ENCODE data around the gene PNPLA7.

PNPLA7 gene

GRCh38 chr9:137465720-137466388, 84.3 kb downstream of the PNPLA7 start:
- no peak overlapping the region for H3K27ac ChIP-seq (ENCODE audit: insufficient read depth, low read depth, low read length, poor library complexity, severe bottlenecking)
- no peaks in the 10 kb centered on the region for H3K36me3 ChIP-seq (ENCODE audit: control insufficient read depth, insufficient read depth, low read length)
- H3K27me3 ChIP-seq (ENCODE audit: control insufficient read depth, insufficient read depth, low read length, poor library complexity, severe bottlenecking), result peaks cover 21% of the 10 kb centered on the region
- no peaks in the 10 kb centered on the region for H3K4me1 ChIP-seq (ENCODE audit: control insufficient read depth, insufficient read depth, low read length)
- no peak overlapping the region for H3K4me3 ChIP-seq (ENCODE audit: insufficient read depth, low read depth, low read length)
- H3K9me3 ChIP-seq (ENCODE audit: control insufficient read depth, low read length), result no peaks in the 10 kb centered on the region
- WGBS, 2 experiments, result 90 to 92% methylated on average over 23 of the region's 23 CpGs

- H3K9me3 ChIP-seq (ENCODE audit: control insufficient read depth, low read length), result no peaks in the 10 kb centered on the region
- 91 to 92% methylated on average over 23 of the region's 23 CpGs for WGBS, 2 experiments
- H3K36me3 ChIP-seq (ENCODE audit: control insufficient read depth, insufficient read depth, low read length), result no peaks in the 10 kb centered on the region
- H3K27ac ChIP-seq (ENCODE audit: insufficient read depth, low read depth, low read length, poor library complexity, severe bottlenecking), result no peak overlapping the region
- no peak overlapping the region for H3K4me3 ChIP-seq (ENCODE audit: insufficient read depth, low read depth, low read length)
- peaks cover 28% of the 10 kb centered on the region for H3K27me3 ChIP-seq (ENCODE audit: control insufficient read depth, insufficient read depth, low read length, poor library complexity, severe bottlenecking)
- no peaks in the 10 kb centered on the region for H3K4me1 ChIP-seq (ENCODE audit: control insufficient read depth, insufficient read depth, low read length)
These were observed 85.0 kb downstream of the PNPLA7 start for GRCh38 chr9:137465000-137465719.

GRCh38 chr9:137464291-137464999, 85.8 kb downstream of the PNPLA7 start:
- Histone ChIP-seq H3K27ac (ENCODE audit: insufficient read depth, low read depth, low read length, poor library complexity, severe bottlenecking) (no peak overlapping the region), H3K4me3 (ENCODE audit: insufficient read depth, low read depth, low read length) (no peak overlapping the region)
- WGBS, 2 experiments, result 94 to 95% methylated on average over 28 of the region's 28 CpGs

GRCh38 chr9:137463931-137464290, 86.3 kb downstream of the PNPLA7 start:
- Histone ChIP-seq H3K36me3 (ENCODE audit: control insufficient read depth, insufficient read depth, low read length) (no peaks in the 10 kb centered on the region), H3K9me3 (ENCODE audit: control insufficient read depth, low read length) (no peaks in the 10 kb centered on the region), H3K4me3 (ENCODE audit: insufficient read depth, low read depth, low read length) (no peak overlapping the region), H3K4me1 (ENCODE audit: control insufficient read depth, insufficient read depth, low read length) (no peaks in the 10 kb centered on the region), H3K27me3 (ENCODE audit: control insufficient read depth, insufficient read depth, low read length, poor library complexity, severe bottlenecking) (peaks cover 35% of the 10 kb centered on the region), H3K27ac (ENCODE audit: insufficient read depth, low read depth, low read length, poor library complexity, severe bottlenecking) (no peak overlapping the region)
- WGBS, 2 experiments, result 97% methylated on average over 18 of the region's 18 CpGs

More at GRCh38 chr9:137464291-137464999, 85.8 kb downstream of the PNPLA7 start:
- Histone ChIP-seq H3K9me3 (ENCODE audit: control insufficient read depth, low read length) (no peaks in the 10 kb centered on the region), H3K27me3 (ENCODE audit: control insufficient read depth, insufficient read depth, low read length, poor library complexity, severe bottlenecking) (peaks cover 34% of the 10 kb centered on the region), H3K4me1 (ENCODE audit: control insufficient read depth, insufficient read depth, low read length) (no peaks in the 10 kb centered on the region), H3K36me3 (ENCODE audit: control insufficient read depth, insufficient read depth, low read length) (no peaks in the 10 kb centered on the region)

- no peak overlapping the region for H3K4me3 ChIP-seq (ENCODE audit: insufficient read depth, low read depth, low read length)
- WGBS, 2 experiments, result 93 to 94% methylated on average over 30 of the region's 30 CpGs
- H3K36me3 ChIP-seq (ENCODE audit: control insufficient read depth, insufficient read depth, low read length), result no peaks in the 10 kb centered on the region
These were observed 86.9 kb downstream of the PNPLA7 start for GRCh38 chr9:137462986-137463930.

GRCh38 chr9:137462396-137462985, 87.7 kb downstream of the PNPLA7 start:
- H3K27ac ChIP-seq (ENCODE audit: insufficient read depth, low read depth, low read length, poor library complexity, severe bottlenecking), result no peak overlapping the region
- H3K27me3 ChIP-seq (ENCODE audit: control insufficient read depth, insufficient read depth, low read length, poor library complexity, severe bottlenecking), result peaks cover 40% of the 10 kb centered on the region
- no peak overlapping the region for H3K4me3 ChIP-seq (ENCODE audit: insufficient read depth, low read depth, low read length)
- H3K9me3 ChIP-seq (ENCODE audit: control insufficient read depth, low read length), result no peaks in the 10 kb centered on the region
- no peaks in the 10 kb centered on the region for H3K36me3 ChIP-seq (ENCODE audit: control insufficient read depth, insufficient read depth, low read length)
- 93% methylated on average over 25 of the region's 25 CpGs for WGBS, 2 experiments
- peaks cover 9% of the 10 kb centered on the region for H3K4me1 ChIP-seq (ENCODE audit: control insufficient read depth, insufficient read depth, low read length)

More at GRCh38 chr9:137462986-137463930, 86.9 kb downstream of the PNPLA7 start:
- H3K9me3 ChIP-seq (ENCODE audit: control insufficient read depth, low read length), result no peaks in the 10 kb centered on the region
- H3K27ac ChIP-seq (ENCODE audit: insufficient read depth, low read depth, low read length, poor library complexity, severe bottlenecking), result no peak overlapping the region
- peaks cover 1% of the 10 kb centered on the region for H3K4me1 ChIP-seq (ENCODE audit: control insufficient read depth, insufficient read depth, low read length)
- peaks cover 40% of the 10 kb centered on the region for H3K27me3 ChIP-seq (ENCODE audit: control insufficient read depth, insufficient read depth, low read length, poor library complexity, severe bottlenecking)

- H3K4me3 ChIP-seq (ENCODE audit: insufficient read depth, low read depth, low read length), result no peak overlapping the region
- no peaks in the 10 kb centered on the region for H3K9me3 ChIP-seq (ENCODE audit: control insufficient read depth, low read length)
- H3K4me1 ChIP-seq (ENCODE audit: control insufficient read depth, insufficient read depth, low read length), result peaks cover 11% of the 10 kb centered on the region
- H3K36me3 ChIP-seq (ENCODE audit: control insufficient read depth, insufficient read depth, low read length), result peaks cover 3% of the 10 kb centered on the region
- H3K27ac ChIP-seq (ENCODE audit: insufficient read depth, low read depth, low read length, poor library complexity, severe bottlenecking), result no peak overlapping the region
- peaks cover 40% of the 10 kb centered on the region for H3K27me3 ChIP-seq (ENCODE audit: control insufficient read depth, insufficient read depth, low read length, poor library complexity, severe bottlenecking)
- 55 to 57% methylated on average over 52 of the region's 52 CpGs for WGBS, 2 experiments
These were observed 88.4 kb downstream of the PNPLA7 start for GRCh38 chr9:137461663-137462395.

- 92% methylated on average over 21 of the region's 21 CpGs for WGBS, 2 experiments
These were observed 88.9 kb downstream of the PNPLA7 start for GRCh38 chr9:137461316-137461662.

More at GRCh38 chr9:137461316-137461662, 88.9 kb downstream of the PNPLA7 start:
- Histone ChIP-seq H3K4me3 (ENCODE audit: insufficient read depth, low read depth, low read length) (no peak overlapping the region), H3K27me3 (ENCODE audit: control insufficient read depth, insufficient read depth, low read length, poor library complexity, severe bottlenecking) (peaks cover 40% of the 10 kb centered on the region), H3K27ac (ENCODE audit: insufficient read depth, low read depth, low read length, poor library complexity, severe bottlenecking) (no peak overlapping the region), H3K36me3 (ENCODE audit: control insufficient read depth, insufficient read depth, low read length) (peaks cover 6% of the 10 kb centered on the region), H3K9me3 (ENCODE audit: control insufficient read depth, low read length) (no peaks in the 10 kb centered on the region), H3K4me1 (ENCODE audit: control insufficient read depth, insufficient read depth, low read length) (peaks cover 11% of the 10 kb centered on the region)

Measured in ectodermal cell (in vitro differentiated cells).